Vagina (tissue), 2 donors: Measurements from ENCODE around the gene ALG10B.

Source experiments
- POLR2A ChIP-seq, 2 donors: fragments of 450-650 bp; IDR thresholded peaks; one replicate each; pipeline ENCODE4 v1.6.1; 2017; ENCODE audit warnings: antibody characterized with exemption in 2 of 2, mild to moderate bottlenecking in 2 of 2, moderate library complexity in 2 of 2
- POLR2AphosphoS5 ChIP-seq, 2 donors: sonication (generic); formaldehyde crosslinking; IDR thresholded peaks; one replicate each; pipeline ENCODE4 v1.9.0; 2017; ENCODE audit warnings: antibody characterized with exemption in 2 of 2, mild to moderate bottlenecking in 2 of 2, low read depth in 1 of 2; ENCODE audit not compliant: insufficient read depth in 1 of 2
- TF ChIP-seq, protein P1 (sequence below), 3 experiments: fragments of 450-650 bp in 2 of 3; fragments of 200-600 bp in 1 of 3; sonication (generic) in 1 of 3; IDR thresholded peaks; one replicate each; pipeline ENCODE4 v1.5.1; 2017 to 2019; ENCODE audit warnings: antibody characterized with exemption in 3 of 3, mild to moderate bottlenecking in 2 of 3, moderate library complexity in 2 of 3

DNA sequence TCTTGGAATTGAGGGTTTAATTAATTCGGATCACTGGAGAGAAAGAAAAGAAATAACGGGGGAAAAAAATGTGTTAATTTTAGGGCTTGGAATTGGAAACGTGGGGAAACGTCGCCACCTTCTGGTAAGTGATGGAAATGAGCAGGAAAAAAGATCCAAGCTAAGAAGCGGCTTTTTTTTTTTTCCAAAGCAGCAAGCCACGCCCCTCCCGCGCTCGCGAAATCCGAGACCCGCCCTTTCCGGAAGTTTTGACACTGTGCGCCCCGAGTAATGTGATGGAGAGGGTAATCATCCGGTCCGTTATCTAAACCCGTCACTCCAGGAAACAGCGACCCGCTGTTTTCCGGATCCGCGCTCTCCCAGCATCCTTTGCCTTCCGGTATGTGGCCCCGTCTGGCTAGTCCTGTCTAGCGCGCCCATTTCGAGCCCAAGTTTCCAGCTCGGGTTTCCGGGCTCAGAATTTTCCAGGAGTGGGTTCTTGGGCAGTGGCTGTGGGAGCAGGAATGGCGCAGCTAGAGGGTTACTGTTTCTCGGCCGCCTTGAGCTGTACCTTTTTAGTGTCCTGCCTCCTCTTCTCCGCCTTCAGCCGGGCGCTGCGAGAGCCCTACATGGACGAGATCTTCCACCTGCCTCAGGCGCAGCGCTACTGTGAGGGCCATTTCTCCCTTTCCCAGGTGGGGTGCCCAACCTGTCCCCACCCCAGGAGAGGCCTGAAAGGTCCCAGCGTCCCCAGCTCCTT is at the start of gene ALG10B:
- TF ChIP-seq POLR2AphosphoS5 (IDR thresholded peaks at IDR 0.05; ENCODE audit: insufficient read depth in 1 of 2, low read depth in 1 of 2) (peak; percentile 32 to 62), POLR2A (IDR thresholded peaks at IDR 0.05) (no peak)
- TF ChIP-seq, protein P1, sequence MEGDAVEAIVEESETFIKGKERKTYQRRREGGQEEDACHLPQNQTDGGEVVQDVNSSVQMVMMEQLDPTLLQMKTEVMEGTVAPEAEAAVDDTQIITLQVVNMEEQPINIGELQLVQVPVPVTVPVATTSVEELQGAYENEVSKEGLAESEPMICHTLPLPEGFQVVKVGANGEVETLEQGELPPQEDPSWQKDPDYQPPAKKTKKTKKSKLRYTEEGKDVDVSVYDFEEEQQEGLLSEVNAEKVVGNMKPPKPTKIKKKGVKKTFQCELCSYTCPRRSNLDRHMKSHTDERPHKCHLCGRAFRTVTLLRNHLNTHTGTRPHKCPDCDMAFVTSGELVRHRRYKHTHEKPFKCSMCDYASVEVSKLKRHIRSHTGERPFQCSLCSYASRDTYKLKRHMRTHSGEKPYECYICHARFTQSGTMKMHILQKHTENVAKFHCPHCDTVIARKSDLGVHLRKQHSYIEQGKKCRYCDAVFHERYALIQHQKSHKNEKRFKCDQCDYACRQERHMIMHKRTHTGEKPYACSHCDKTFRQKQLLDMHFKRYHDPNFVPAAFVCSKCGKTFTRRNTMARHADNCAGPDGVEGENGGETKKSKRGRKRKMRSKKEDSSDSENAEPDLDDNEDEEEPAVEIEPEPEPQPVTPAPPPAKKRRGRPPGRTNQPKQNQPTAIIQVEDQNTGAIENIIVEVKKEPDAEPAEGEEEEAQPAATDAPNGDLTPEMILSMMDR (IDR thresholded peaks at IDR 0.05), result peak in 2 of 3 experiments; percentile 56 to 66
